RWPE2 (cell line): Measurements from ENCODE around the gene MAP2K6.
A peak's percentile ranks its signal among the peaks of the same experiment; 100 is the strongest.

Experiments used
- ATAC-seq: fragments of 200-7000 bp; cut with Tn5 transposase; 3 replicates; pipeline ENCODE4 v1.9.1; 2021; ENCODE audit warnings: low read depth
- DNase-seq: peaks from one replicate; pipeline ENCODE4 v3.0.0-alpha.2; 2020; ENCODE audit warnings: low spot score
- H3K27ac ChIP-seq: fragments of 450-650 bp; 2 replicates; pipeline ENCODE4 v1.5.1; 2017; ENCODE audit warnings: mild to moderate bottlenecking; ENCODE audit not compliant: poor library complexity, severe bottlenecking
- H3K27me3 ChIP-seq: fragments of 250-450 bp; sonication (Bioruptor Pico); 2 replicates; pipeline ENCODE4 v1.5.1; 2021; ENCODE audit warnings: mild to moderate bottlenecking, moderate library complexity; ENCODE audit not compliant: insufficient read depth, poor library complexity, severe bottlenecking
- H3K36me3 ChIP-seq: fragments of 250-450 bp; sonication (Bioruptor Pico); 2 replicates; pipeline ENCODE4 v1.5.1; 2020; ENCODE audit warnings: low read depth, mild to moderate bottlenecking, moderate library complexity
- H3K4me1 ChIP-seq: fragments of 250-450 bp; sonication (Bioruptor Pico); 2 replicates; pipeline ENCODE4 v1.5.1; 2021; ENCODE audit warnings: mild to moderate bottlenecking, moderate library complexity; ENCODE audit not compliant: insufficient read depth, poor library complexity, severe bottlenecking
- H3K4me3 ChIP-seq: fragments of 250-450 bp; sonication (Bioruptor Pico); 2 replicates; pipeline ENCODE4 v1.5.1; 2021; ENCODE audit warnings: mild to moderate bottlenecking, moderate library complexity; ENCODE audit not compliant: severe bottlenecking
- H3K9me3 ChIP-seq: fragments of 250-450 bp; sonication (Bioruptor Pico); 2 replicates; pipeline ENCODE4 v1.5.1; 2021; ENCODE audit warnings: mild to moderate bottlenecking, moderate library complexity; ENCODE audit not compliant: severe bottlenecking
- CTCF ChIP-seq: fragments of 450-650 bp; IDR thresholded peaks from one replicate; pipeline ENCODE4 v1.5.1; 2017; ENCODE audit warnings: mild to moderate bottlenecking, moderate library complexity; ENCODE audit not compliant: poor library complexity, severe bottlenecking

MAP2K6 gene

GRCh38 chr17:69489313-69489712, 74.8 kb downstream of the MAP2K6 start:
- H3K4me1 ChIP-seq: peaks cover 4% of the 10 kb centered on the region
- no peaks in the 10 kb centered on the region for H3K27me3 ChIP-seq
- H3K27ac ChIP-seq: no peak overlapping the region
- H3K9me3 ChIP-seq: no peaks in the 10 kb centered on the region
- no peaks in the 10 kb centered on the region for H3K36me3 ChIP-seq
- DNase-seq: no peak
- no peak overlapping the region for H3K4me3 ChIP-seq
- no peak for ATAC-seq
- no peak for TF ChIP-seq CTCF

DNA sequence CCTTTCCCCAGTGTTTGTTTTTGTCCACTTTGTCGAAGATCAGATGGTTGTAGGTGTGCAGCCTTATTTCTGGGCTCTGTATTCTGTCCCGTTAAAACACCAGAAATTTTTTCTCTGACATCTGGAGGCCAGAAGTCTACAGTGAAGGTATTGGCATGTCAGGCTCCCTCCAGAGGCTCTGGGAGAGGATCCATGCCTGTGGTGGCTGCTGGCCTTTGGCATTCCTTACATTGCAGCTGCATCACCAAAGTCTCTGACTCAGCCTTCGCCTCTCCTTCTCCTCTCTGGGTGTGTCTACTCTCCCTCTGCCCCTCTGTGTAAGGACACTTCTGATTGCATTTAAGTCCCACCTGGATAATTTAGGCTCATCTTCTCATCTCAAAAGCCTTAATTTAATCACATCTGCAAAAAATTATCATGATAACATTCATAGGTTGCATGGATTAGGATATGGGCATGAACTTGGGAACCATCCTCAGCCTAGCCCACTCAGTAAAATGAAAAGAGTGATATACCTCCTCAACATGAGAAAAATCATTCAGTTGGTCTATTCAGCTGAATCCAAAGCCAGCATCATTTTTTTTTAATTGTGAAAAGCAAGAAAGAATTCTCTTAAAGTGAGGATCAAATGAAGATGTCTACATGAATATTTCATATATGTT, 78.0 kb downstream of the MAP2K6 start:
- H3K9me3 ChIP-seq: no peaks in the 10 kb centered on the region
- ATAC-seq: peak; percentile 100
- H3K27me3 ChIP-seq: no peaks in the 10 kb centered on the region
- TF ChIP-seq CTCF: peak; percentile 9
- peak; percentile 62 for DNase-seq
- peaks cover 4% of the 10 kb centered on the region for H3K4me1 ChIP-seq
- no peaks in the 10 kb centered on the region for H3K36me3 ChIP-seq
- H3K27ac ChIP-seq: no peak overlapping the region
- no peak overlapping the region for H3K4me3 ChIP-seq

DNA sequence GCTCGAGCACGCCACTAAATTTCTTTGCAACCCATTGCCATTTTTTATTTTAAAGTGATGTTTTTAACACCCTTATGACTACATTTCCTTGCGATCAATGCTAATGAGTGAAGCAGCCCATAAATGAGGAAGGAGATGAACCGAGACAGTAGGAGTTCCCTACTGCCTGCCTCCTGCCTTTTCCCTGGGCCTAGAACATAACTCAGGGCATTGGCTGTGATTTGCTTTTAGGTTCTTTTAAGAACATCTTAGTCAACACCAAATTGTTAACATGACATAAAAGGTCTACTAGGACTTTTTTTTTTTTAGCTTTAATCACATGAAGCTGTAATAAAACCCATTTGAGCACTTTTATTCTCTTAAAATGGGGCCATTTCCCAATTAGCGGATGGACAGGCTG, 81.3 kb downstream of the MAP2K6 start:
- no peak for DNase-seq
- Histone ChIP-seq H3K27me3 (no peaks in the 10 kb centered on the region), H3K4me3 (no peak overlapping the region), H3K4me1 (peaks cover 4% of the 10 kb centered on the region), H3K27ac (no peak overlapping the region), H3K36me3 (no peaks in the 10 kb centered on the region), H3K9me3 (no peaks in the 10 kb centered on the region)
- no peak for ATAC-seq
- TF ChIP-seq CTCF: no peak

- no peak overlapping the region for H3K4me3 ChIP-seq
- H3K36me3 ChIP-seq: no peaks in the 10 kb centered on the region
- ATAC-seq (no peak), DNase-seq (no peak)
- peaks cover 4% of the 10 kb centered on the region for H3K4me1 ChIP-seq
- no peaks in the 10 kb centered on the region for H3K27me3 ChIP-seq
- no peaks in the 10 kb centered on the region for H3K9me3 ChIP-seq
- no peak overlapping the region for H3K27ac ChIP-seq
- TF ChIP-seq CTCF: no peak
Observed at GRCh38 chr17:69497161-69497560, 82.7 kb downstream of the MAP2K6 start.

DNA sequence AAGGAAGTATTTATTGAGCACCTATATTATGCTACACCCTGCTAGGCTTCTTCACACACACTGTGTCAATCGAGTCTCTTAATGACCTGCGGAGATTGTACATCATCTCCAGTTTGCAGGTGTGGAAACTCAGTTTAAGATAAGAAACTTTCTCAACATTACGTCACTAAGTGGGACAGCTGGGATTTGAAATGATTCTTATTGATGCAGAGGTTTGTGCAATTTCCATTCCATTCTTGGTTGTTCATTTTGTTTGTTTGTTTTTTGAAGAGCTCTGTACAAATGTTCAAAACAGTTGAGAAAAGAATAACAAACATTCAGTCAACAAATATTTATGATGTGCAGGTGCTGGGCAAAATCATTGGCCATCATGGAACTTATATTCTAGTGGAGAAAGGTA, 84.8 kb downstream of the MAP2K6 start:
- no peak for TF ChIP-seq CTCF
- ATAC-seq: no peak
- DNase-seq: no peak
- H3K36me3 ChIP-seq: no peaks in the 10 kb centered on the region
- H3K9me3 ChIP-seq: no peaks in the 10 kb centered on the region
- no peaks in the 10 kb centered on the region for H3K27me3 ChIP-seq
- H3K27ac ChIP-seq: no peak overlapping the region
- no peaks in the 10 kb centered on the region for H3K4me1 ChIP-seq
- no peak overlapping the region for H3K4me3 ChIP-seq
